Neural cell (in vitro differentiated cells): ENCODE data around the gene EFNA4. TPM values are rescaled to one million over a fixed set of nuclear protein-coding genes. Genes with fewer than 3 reads are reported as not detected.

Experiments
- H2AFZ ChIP-seq: fragments of 200-600, 300-800 bp; sonication (generic), shearing (Covaris generic); 2 replicates; pipeline ENCODE4 v1.6.0; 2014; ENCODE audit warnings: low read depth, mild to moderate bottlenecking, antibody characterized with exemption, low read length, moderate library complexity
- H3F3A ChIP-seq: fragments of 200-600 bp; shearing (Covaris generic); 2 replicates; pipeline ENCODE4 v1.6.1; 2016; ENCODE audit warnings: mild to moderate bottlenecking, moderate library complexity, mixed read lengths, antibody characterized with exemption, low read length; ENCODE audit not compliant: insufficient read depth, poor library complexity, severe bottlenecking
- H3K27ac ChIP-seq: fragments of 200-600, 300-800 bp; sonication (generic), shearing (Covaris generic); 2 replicates; pipeline ENCODE4 v1.5.1; 2014; ENCODE audit warnings: mild to moderate bottlenecking, low read length, moderate library complexity
- H3K27me3 ChIP-seq: fragments of 300-800, 200-600 bp; sonication (generic), shearing (Covaris generic); 2 replicates; pipeline ENCODE4 v1.6.0; 2014; ENCODE audit warnings: mild to moderate bottlenecking, low read depth, low read length, moderate library complexity; ENCODE audit not compliant: insufficient read depth
- H3K36me3 ChIP-seq: fragments of 300-800, 200-600 bp; sonication (generic), shearing (Covaris generic); 2 replicates; pipeline ENCODE4 v1.5.1; 2014; ENCODE audit warnings: mild to moderate bottlenecking, antibody characterized with exemption, low read length, moderate library complexity; ENCODE audit not compliant: insufficient read depth
- H3K4me2 ChIP-seq: fragments of 300-800, 200-600 bp; sonication (generic), shearing (Covaris generic); 2 replicates; pipeline ENCODE4 v1.6.0; 2014; ENCODE audit warnings: mild to moderate bottlenecking, low read length
- H3K4me3 ChIP-seq: fragments of 300-800, 200-600 bp; sonication (generic), shearing (Covaris generic); 2 replicates; pipeline ENCODE4 v1.5.1; 2014; ENCODE audit warnings: mild to moderate bottlenecking, low read length, moderate library complexity
- H3K79me2 ChIP-seq: fragments of 200-600 bp; shearing (Covaris generic); replicated peaks from 2 replicates; pipeline ENCODE4 v1.6.0; 2014; ENCODE audit warnings: mild to moderate bottlenecking, low read length, moderate library complexity; ENCODE audit not compliant: insufficient read depth
- H3K9ac ChIP-seq: fragments of 300-800, 200-600 bp; sonication (generic), shearing (Covaris generic); 2 replicates; pipeline ENCODE4 v1.6.1; 2016; ENCODE audit warnings: mild to moderate bottlenecking, low read length, mixed read lengths
- H3K9me2 ChIP-seq: fragments of 200-600 bp; shearing (Covaris generic); 2 replicates; pipeline ENCODE4 v1.6.1; 2016; ENCODE audit warnings: mild to moderate bottlenecking, low read length, mixed read lengths; ENCODE audit not compliant: insufficient read depth
- H3K9me3 ChIP-seq: fragments of 200-600, 300-800 bp; sonication (generic), shearing (Covaris generic); 2 replicates; pipeline ENCODE4 v1.6.1; 2016; ENCODE audit warnings: mild to moderate bottlenecking, mixed run types, low read length, moderate library complexity, mixed read lengths
- H4K20me1 ChIP-seq: fragments of 200-600 bp; shearing (Covaris generic); 2 replicates; pipeline ENCODE4 v1.6.1; 2016; ENCODE audit warnings: mild to moderate bottlenecking, mixed run types; ENCODE audit not compliant: insufficient read depth
- EP300 ChIP-seq: fragments of 450-650 bp; conservative IDR thresholded peaks from 2 replicates; pipeline ENCODE4 v1.6.1; 2014; ENCODE audit warnings: antibody characterized with exemption, mild to moderate bottlenecking, moderate library complexity; ENCODE audit not compliant: poor library complexity, severe bottlenecking
- EZH2 ChIP-seq: fragments of 200-600, 300-800 bp; shearing (Covaris generic), sonication (generic); IDR thresholded peaks from 2 replicates; pipeline ENCODE4 v1.6.1; 2014; ENCODE audit warnings: antibody characterized with exemption, low read length, borderline replicate concordance, mild to moderate bottlenecking; ENCODE audit not compliant: insufficient read depth, poor library complexity, severe bottlenecking
- MXI1 ChIP-seq: fragments of 450-650 bp; conservative IDR thresholded peaks from 2 replicates; pipeline ENCODE4 v1.6.1; 2014; ENCODE audit warnings: antibody characterized with exemption, mild to moderate bottlenecking; ENCODE audit not compliant: poor library complexity, severe bottlenecking
- POLR2AphosphoS5 ChIP-seq: IDR thresholded peaks from 2 replicates; pipeline ENCODE4 v1.6.1; 2012
- RAD21 ChIP-seq: fragments of 450-650 bp; conservative IDR thresholded peaks from 2 replicates; pipeline ENCODE4 v1.6.1; 2014; ENCODE audit warnings: antibody characterized with exemption, mild to moderate bottlenecking, moderate library complexity
- SMC3 ChIP-seq: fragments of 450-650 bp; conservative IDR thresholded peaks from 2 replicates; pipeline ENCODE4 v1.6.1; 2014; ENCODE audit warnings: antibody characterized with exemption, mild to moderate bottlenecking, moderate library complexity; ENCODE audit not compliant: poor library complexity
- TAF1 ChIP-seq: IDR thresholded peaks from 2 replicates; pipeline ENCODE4 v1.6.1; 2012; ENCODE audit warnings: low read depth
- polyA plus RNA-seq: library from polyadenylated mRNA; depleted of rRNA; stranded (reverse); fragments of >200 nt; gene quantifications from 2 replicates; pipeline ENCODE4 v1.2.3, GENCODE V29; 2014
- TF ChIP-seq, protein P1 (sequence below): IDR thresholded peaks from 2 replicates; pipeline ENCODE4 v1.6.1; 2012; ENCODE audit warnings: borderline replicate concordance
- TF ChIP-seq, protein P2 (sequence below): fragments of 450-650 bp; IDR thresholded peaks from 2 replicates; pipeline ENCODE4 v1.5.1; 2014; ENCODE audit warnings: antibody characterized with exemption, mild to moderate bottlenecking, moderate library complexity; ENCODE audit not compliant: poor library complexity, severe bottlenecking

EFNA4 gene
- polyA plus RNA-seq, 1 donor from 2014 or later: 1.2 TPM

DNA sequence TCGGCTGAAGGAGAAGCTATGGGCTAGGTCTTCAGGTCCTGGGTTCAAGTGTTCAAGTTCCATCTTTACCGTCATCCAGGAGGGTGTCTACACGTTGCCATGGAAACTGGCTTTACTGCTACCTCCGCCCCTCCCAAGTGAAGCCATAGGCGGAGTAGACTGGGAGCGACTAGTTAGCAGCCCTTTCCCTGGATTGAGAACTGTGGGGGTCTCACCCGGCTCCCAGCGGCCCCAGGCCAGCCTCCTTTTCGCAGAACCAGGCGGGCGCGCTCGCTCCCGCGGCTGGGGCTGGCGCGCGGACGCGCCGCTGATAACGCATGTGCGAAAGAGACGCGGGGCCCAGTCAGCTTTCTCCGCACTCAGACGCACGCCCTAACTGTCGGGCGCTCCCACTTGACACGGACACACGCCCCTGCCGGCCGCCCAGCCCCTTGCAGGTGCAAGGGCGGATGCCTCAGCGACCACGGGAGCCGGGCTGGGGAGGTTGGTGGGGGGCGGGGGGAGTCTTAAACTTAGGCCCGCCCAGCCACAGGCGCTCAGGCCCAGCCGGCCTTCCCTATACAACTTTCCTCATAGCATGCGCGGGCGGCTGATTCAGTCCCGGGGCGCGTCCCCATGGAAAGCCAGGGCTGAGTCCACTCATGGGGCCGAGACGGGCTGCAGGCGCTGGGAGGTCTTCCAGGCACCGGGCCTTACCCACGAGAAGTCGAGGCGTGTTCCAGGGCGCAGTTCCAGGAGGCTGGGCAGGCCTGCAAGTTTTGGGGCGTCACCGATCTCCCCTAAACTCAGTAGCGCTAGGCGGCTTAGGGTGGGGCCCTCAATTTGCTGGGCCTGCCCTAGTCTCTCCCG is 7.4 kb downstream of the EFNA4 start:
- H3K9me2 ChIP-seq: no peaks in the 10 kb centered on the region
- H3K4me3 ChIP-seq: peak overlapping the region; percentile 63
- H3K9me3 ChIP-seq: no peaks in the 10 kb centered on the region
- H2AFZ ChIP-seq: no peak overlapping the region
- H4K20me1 ChIP-seq: no peaks in the 10 kb centered on the region
- H3K79me2 ChIP-seq: no peaks in the 10 kb centered on the region
- peak overlapping the region; percentile 72 for H3K27ac ChIP-seq
- H3K27me3 ChIP-seq: no peaks in the 10 kb centered on the region
- H3K4me2 ChIP-seq: peak overlapping the region; percentile 59
- no peaks in the 10 kb centered on the region for H3K36me3 ChIP-seq
- TF ChIP-seq, protein P1, sequence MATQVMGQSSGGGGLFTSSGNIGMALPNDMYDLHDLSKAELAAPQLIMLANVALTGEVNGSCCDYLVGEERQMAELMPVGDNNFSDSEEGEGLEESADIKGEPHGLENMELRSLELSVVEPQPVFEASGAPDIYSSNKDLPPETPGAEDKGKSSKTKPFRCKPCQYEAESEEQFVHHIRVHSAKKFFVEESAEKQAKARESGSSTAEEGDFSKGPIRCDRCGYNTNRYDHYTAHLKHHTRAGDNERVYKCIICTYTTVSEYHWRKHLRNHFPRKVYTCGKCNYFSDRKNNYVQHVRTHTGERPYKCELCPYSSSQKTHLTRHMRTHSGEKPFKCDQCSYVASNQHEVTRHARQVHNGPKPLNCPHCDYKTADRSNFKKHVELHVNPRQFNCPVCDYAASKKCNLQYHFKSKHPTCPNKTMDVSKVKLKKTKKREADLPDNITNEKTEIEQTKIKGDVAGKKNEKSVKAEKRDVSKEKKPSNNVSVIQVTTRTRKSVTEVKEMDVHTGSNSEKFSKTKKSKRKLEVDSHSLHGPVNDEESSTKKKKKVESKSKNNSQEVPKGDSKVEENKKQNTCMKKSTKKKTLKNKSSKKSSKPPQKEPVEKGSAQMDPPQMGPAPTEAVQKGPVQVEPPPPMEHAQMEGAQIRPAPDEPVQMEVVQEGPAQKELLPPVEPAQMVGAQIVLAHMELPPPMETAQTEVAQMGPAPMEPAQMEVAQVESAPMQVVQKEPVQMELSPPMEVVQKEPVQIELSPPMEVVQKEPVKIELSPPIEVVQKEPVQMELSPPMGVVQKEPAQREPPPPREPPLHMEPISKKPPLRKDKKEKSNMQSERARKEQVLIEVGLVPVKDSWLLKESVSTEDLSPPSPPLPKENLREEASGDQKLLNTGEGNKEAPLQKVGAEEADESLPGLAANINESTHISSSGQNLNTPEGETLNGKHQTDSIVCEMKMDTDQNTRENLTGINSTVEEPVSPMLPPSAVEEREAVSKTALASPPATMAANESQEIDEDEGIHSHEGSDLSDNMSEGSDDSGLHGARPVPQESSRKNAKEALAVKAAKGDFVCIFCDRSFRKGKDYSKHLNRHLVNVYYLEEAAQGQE: no peak
- TF ChIP-seq POLR2AphosphoS5 (peak; percentile 69), SMC3 (peak; percentile 18), MXI1 (peak; percentile 65), TAF1 (peak; percentile 38), EZH2 (no peak), EP300 (peak; percentile 47), RAD21 (no peak)
- TF ChIP-seq, protein P2, sequence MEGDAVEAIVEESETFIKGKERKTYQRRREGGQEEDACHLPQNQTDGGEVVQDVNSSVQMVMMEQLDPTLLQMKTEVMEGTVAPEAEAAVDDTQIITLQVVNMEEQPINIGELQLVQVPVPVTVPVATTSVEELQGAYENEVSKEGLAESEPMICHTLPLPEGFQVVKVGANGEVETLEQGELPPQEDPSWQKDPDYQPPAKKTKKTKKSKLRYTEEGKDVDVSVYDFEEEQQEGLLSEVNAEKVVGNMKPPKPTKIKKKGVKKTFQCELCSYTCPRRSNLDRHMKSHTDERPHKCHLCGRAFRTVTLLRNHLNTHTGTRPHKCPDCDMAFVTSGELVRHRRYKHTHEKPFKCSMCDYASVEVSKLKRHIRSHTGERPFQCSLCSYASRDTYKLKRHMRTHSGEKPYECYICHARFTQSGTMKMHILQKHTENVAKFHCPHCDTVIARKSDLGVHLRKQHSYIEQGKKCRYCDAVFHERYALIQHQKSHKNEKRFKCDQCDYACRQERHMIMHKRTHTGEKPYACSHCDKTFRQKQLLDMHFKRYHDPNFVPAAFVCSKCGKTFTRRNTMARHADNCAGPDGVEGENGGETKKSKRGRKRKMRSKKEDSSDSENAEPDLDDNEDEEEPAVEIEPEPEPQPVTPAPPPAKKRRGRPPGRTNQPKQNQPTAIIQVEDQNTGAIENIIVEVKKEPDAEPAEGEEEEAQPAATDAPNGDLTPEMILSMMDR: peak; percentile 58
- no peaks in the 10 kb centered on the region for H3F3A ChIP-seq
- H3K9ac ChIP-seq: peak overlapping the region; percentile 64

DNA sequence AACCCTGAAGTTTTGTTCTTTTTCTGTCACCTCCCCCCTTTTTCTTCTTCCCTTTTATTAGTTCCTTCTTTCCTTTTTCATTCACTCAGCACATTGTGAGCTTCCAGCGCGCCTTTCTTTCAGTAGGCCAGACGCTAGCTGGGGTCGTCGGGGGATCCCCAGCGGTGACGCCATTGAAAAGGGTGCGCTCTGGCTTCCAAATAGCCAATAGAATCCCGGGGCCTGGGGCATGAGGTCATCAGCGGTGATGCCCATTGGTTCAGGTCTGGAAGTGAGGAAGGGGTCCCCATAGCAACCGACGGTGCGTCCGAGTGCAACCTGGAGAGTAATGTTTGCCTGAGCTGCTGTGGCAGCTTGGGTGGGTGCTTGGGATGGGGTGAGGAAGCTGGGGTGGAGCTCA is 8.2 kb downstream of the EFNA4 start:
- Histone ChIP-seq H3K27ac (peak overlapping the region; percentile 72), H3K27me3 (no peaks in the 10 kb centered on the region), H4K20me1 (no peaks in the 10 kb centered on the region), H3K4me3 (peak overlapping the region; percentile 63), H3K9me3 (no peaks in the 10 kb centered on the region), H3K4me2 (peak overlapping the region; percentile 33), H3F3A (no peaks in the 10 kb centered on the region), H3K36me3 (no peaks in the 10 kb centered on the region), H2AFZ (no peak overlapping the region), H3K9ac (peak overlapping the region; percentile 64), H3K9me2 (no peaks in the 10 kb centered on the region), H3K79me2 (no peaks in the 10 kb centered on the region)
- TF ChIP-seq POLR2AphosphoS5 (peak; percentile 59), EZH2 (no peak), RAD21 (no peak)
